Peyer's patch (tissue), 4 donors: ENCODE results near the gene ISY1.

Source experiments
- CTCF ChIP-seq, 6 experiments: fragments of 450-650 bp in 4 of 6; fragments of 200-600 bp in 2 of 6; sonication (generic) in 1 of 6; IDR thresholded peaks; one replicate each; pipeline ENCODE4 v1.5.1; 2017 to 2019; ENCODE audit warnings: antibody characterized with exemption in 6 of 6, mild to moderate bottlenecking in 3 of 6, moderate library complexity in 1 of 6
- POLR2A ChIP-seq, 2 donors: fragments of 450-650 bp; IDR thresholded peaks; one replicate each; pipeline ENCODE4 v1.5.1; 2017; ENCODE audit warnings: antibody characterized with exemption in 2 of 2, mild to moderate bottlenecking in 2 of 2, moderate library complexity in 2 of 2

GRCh38 chr3:129126726-129127280 lies 34.1 kb downstream of the ISY1 start:
- no peak for TF ChIP-seq CTCF (IDR thresholded peaks at IDR 0.05)
- no peak for TF ChIP-seq POLR2A (IDR thresholded peaks at IDR 0.05)
